ENCODE measurements around the gene COQ7.

DNA sequence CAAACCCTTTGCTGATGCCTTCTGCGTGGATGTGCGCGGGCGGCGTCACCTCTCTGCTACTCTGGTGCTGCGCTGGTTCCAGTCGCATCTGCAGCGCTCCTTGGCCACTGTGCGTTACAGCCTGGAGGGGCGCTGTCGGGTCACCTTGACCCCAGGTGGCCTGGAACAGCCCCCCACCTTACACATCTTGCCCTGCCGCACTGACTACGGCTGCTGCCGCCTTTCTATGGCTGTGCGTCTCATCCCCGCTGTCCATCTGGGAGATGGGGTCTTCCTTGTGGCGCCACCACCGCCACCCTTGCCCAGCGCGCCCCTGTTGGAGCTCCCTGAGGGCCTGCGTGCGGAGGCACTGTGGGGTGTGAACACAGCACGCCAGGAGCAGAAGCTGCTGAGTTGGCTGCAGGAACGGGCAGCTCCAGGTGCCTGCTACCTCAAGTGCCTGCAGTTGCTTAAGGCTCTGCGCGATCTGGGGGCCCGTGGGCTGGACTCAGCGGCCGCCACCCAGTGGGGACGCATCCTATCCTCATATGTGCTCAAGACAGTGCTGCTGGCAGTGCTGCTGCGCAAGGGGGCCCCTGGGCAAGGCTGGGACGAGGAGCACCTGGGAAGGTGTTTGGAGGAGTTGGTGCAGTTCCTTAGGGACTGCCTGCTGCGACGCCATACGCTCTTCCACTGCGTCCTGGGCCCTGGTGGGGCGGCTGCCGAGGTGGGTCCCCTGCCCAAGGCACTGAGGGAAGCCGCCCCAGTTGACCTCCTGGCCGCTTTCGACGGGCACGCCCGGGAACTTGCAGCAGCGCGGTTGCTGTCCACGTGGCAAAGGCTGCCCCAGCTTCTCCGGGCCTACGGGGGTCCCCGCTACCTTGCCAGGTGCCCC, 48.0 kb downstream of the COQ7 start:
- TF ChIP-seq, protein P1, sequence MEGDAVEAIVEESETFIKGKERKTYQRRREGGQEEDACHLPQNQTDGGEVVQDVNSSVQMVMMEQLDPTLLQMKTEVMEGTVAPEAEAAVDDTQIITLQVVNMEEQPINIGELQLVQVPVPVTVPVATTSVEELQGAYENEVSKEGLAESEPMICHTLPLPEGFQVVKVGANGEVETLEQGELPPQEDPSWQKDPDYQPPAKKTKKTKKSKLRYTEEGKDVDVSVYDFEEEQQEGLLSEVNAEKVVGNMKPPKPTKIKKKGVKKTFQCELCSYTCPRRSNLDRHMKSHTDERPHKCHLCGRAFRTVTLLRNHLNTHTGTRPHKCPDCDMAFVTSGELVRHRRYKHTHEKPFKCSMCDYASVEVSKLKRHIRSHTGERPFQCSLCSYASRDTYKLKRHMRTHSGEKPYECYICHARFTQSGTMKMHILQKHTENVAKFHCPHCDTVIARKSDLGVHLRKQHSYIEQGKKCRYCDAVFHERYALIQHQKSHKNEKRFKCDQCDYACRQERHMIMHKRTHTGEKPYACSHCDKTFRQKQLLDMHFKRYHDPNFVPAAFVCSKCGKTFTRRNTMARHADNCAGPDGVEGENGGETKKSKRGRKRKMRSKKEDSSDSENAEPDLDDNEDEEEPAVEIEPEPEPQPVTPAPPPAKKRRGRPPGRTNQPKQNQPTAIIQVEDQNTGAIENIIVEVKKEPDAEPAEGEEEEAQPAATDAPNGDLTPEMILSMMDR (IDR thresholded peaks at IDR 0.05; ENCODE audit: insufficient read depth, low read length, poor library complexity, severe bottlenecking): no peak
- TF ChIP-seq EZH2phosphoT487 (conservative IDR thresholded peaks at IDR 0.05; ENCODE audit: low read length): no peak
